Measurements from ENCODE around the gene GJD3. TPM values are rescaled to one million over a fixed set of nuclear protein-coding genes. Genes with fewer than 3 reads are reported as not detected.
A peak's percentile ranks its signal among the peaks of the same experiment; 100 is the strongest.
"Not testable (repeated sequence)": the region's sequence is repeated elsewhere in the genome, so short reads cannot be mapped to it uniquely, and the experiment has no call there.

The GJD3 gene, protein sequence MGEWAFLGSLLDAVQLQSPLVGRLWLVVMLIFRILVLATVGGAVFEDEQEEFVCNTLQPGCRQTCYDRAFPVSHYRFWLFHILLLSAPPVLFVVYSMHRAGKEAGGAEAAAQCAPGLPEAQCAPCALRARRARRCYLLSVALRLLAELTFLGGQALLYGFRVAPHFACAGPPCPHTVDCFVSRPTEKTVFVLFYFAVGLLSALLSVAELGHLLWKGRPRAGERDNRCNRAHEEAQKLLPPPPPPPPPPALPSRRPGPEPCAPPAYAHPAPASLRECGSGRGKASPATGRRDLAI
- total RNA-seq: 1 to 10 TPM in 1 of 4 donors, under 1 TPM in 3; 0.74 to 1.4 (median 0.86) TPM
- 0.27 TPM for polyA plus RNA-seq
- long read RNA-seq, donor 1: 0 reads
- long read RNA-seq, donor 2: 0 reads
- long read RNA-seq, donor 3: 0 reads
- long read RNA-seq, donor 4, partial matches to known transcripts: 0 of 1 reads
- long read RNA-seq, donor 4, other reads (novel, unspliced or antisense): 0 of 1 reads

DNA sequence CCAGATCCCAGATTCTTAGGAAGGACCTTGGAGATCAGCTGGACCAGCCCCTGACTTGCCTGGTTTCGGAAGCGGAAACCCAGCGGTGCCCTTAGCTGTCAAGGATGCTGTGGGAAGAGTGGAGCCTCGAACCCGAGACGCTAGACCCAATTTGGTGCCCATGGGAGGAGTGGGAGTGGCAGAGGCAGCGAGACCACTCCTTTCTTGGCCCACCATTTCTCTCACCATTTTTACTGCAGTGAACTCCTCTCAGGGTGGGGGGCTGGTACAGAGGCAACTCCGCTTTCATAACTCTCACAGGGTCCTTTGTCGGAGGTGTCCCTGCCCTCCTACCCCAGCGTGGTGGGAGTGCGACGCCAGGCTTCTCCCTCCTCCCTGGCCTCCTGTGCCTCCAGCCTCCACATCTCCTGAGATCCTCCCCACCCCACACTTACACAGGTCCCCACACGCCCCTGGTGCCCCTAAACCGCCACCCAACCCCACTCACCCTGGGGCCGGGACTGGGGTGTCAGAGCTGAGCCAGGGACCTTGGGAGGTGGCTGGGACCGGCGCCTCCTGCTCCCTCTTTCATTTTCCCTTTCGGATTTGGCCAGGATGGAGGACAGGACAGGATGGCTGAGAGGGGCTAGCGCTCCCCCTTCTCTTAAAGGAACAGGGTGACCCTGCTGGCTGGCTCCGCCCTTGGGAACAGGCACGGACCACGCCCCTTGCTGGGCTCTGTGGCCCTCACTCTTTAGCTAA lies at the start of gene GJD3:
Gene GJD3 (minus strand): TSS at position 617 of the 741 bp plus-strand sequence. CDS start 922 bp downstream, outside the sequence.
- H3K4me1 ChIP-seq (ENCODE audit: control insufficient read depth, insufficient read depth, low read length): no peaks in the 10 kb centered on the region
- H3K27me3 ChIP-seq (ENCODE audit: control insufficient read depth, insufficient read depth): no peaks in the 10 kb centered on the region
- intact Hi-C loops (cut with DNase I): loop anchor here in 3 of 4 donors (5.0 to 10.0 kb wide), 4 partner anchors 51 to 171 kb away; partner anchors contain the start of gene TOP2A (in 2 of the 3)
- no peaks in the 10 kb centered on the region for H3K9me3 ChIP-seq (ENCODE audit: control insufficient read depth, low read length)
- ATAC-seq (peak; percentile 41 to 48), DNase-seq (peak; percentile 38 to 74 (median 68))
- H3K4me3 ChIP-seq (ENCODE audit: low read length): peak within 1 kb of the TSS; percentile 47
- no peak within 1 kb of the TSS for H3K27ac ChIP-seq (ENCODE audit: low read length)
- 41% methylated on average over 22 of the region's 22 CpGs for WGBS

DNA sequence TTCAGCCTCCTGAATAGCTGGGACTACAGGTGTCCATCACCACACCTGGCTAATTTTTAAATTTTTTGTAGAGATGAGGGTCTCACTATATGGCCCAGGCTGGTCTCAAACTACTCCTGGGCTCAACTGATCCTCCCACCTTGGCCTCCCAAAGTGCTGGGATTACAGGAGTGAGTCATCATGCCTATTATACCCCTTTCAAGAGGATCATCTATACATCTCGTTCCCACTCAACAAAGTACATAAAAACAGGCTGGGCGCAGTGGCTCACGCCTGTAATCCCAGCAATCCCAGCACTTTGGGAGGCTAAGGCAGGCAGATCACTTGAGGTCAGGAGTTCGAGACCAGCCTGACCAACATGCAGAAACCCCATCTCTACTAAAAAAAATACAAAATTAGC lies 49.8 kb upstream of the GJD3 start:
- WGBS: 94% methylated on average over 4 of the region's 4 CpGs
- not testable (repeated sequence) for H3K4me3 ChIP-seq (ENCODE audit: low read length); DNase-seq; H3K27ac ChIP-seq (ENCODE audit: low read length); H3K27me3 ChIP-seq (ENCODE audit: control insufficient read depth, insufficient read depth); H3K4me1 ChIP-seq (ENCODE audit: control insufficient read depth, insufficient read depth, low read length); H3K9me3 ChIP-seq (ENCODE audit: control insufficient read depth, low read length); ATAC-seq
- intact Hi-C loops (cut with DNase I): loop anchor here in 3 of 4 donors (10.0 kb wide), 3 partner anchors 50 to 110 kb away; partner anchors contain the start of genes GJD3 (in 1 of the 3) and RARA (in 1 of the 3)

- Histone ChIP-seq H3K9me3 (ENCODE audit: control insufficient read depth, low read length) (no peaks in the 10 kb centered on the region), H3K4me1 (ENCODE audit: control insufficient read depth, insufficient read depth, low read length) (no peaks in the 10 kb centered on the region), H3K27ac (ENCODE audit: low read length) (no peak overlapping the region), H3K27me3 (ENCODE audit: control insufficient read depth, insufficient read depth) (no peaks in the 10 kb centered on the region), H3K4me3 (ENCODE audit: low read length) (no peak overlapping the region)
- intact Hi-C loops (cut with DNase I): loop anchor here in 3 of 4 donors (10.0 kb wide), 3 partner anchors 48 to 108 kb away; partner anchors contain the start of genes GJD3 (in 1 of the 3) and RARA (in 1 of the 3)
- ATAC-seq: no peak
- DNase-seq: no peak
Measured at GRCh38 chr17:40412880-40413279, 48.3 kb upstream of the GJD3 start.

DNA sequence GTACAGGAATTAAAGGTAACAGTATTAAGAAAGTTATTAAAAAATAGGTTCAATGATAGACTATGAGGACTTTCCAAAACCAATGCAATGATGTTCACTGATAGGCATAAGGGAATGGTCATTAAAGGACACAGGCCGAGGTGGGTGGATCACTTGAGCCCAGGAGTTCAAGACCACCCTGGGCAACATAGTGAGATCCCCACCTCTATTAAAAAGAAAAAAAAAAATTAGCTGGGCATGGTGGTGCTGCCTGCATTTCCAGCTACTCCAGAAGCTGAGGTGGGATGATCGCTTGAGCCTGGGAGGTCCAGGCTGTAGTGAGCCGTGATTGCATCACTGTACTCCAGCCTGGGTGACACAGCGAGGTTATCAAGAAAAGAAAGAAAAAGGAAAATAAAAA lies 47.3 kb upstream of the GJD3 start:
- intact Hi-C loops (cut with DNase I): loop anchor here in 3 of 4 donors (10.0 kb wide), 3 partner anchors 47 to 107 kb away; partner anchors contain the start of genes GJD3 (in 1 of the 3) and RARA (in 1 of the 3)
- DNase-seq: no peak
- Histone ChIP-seq H3K9me3 (ENCODE audit: control insufficient read depth, low read length) (no peaks in the 10 kb centered on the region), H3K27ac (ENCODE audit: low read length) (no peak overlapping the region), H3K27me3 (ENCODE audit: control insufficient read depth, insufficient read depth) (no peaks in the 10 kb centered on the region), H3K4me3 (ENCODE audit: low read length) (no peak overlapping the region), H3K4me1 (ENCODE audit: control insufficient read depth, insufficient read depth, low read length) (no peaks in the 10 kb centered on the region)
- no peak for ATAC-seq
- 96% methylated on average over 4 of the region's 4 CpGs for WGBS

DNA sequence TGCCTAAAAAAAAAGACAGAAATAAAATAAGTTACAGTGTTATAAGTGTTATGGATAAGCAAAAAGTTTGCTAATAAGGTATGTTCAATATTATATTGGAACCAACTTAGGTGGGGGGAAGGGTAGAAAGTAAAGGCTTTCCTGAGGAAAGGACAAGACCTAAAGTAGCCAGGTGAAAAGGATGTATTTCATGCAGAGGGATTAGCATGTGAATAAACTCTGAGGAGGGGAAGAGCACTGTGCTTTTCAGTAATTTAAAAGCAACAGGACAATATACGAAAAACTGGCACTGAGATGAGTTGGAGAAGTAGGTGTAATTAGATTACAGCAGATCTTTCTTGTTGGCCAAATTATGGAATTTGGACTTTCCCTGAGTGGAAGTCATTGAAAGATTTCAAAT lies 45.5 kb upstream of the GJD3 start:
- Histone ChIP-seq H3K4me1 (ENCODE audit: control insufficient read depth, insufficient read depth, low read length) (no peaks in the 10 kb centered on the region), H3K27ac (ENCODE audit: low read length) (no peak overlapping the region), H3K9me3 (ENCODE audit: control insufficient read depth, low read length) (no peaks in the 10 kb centered on the region), H3K4me3 (ENCODE audit: low read length) (no peak overlapping the region), H3K27me3 (ENCODE audit: control insufficient read depth, insufficient read depth) (no peaks in the 10 kb centered on the region)
- intact Hi-C loops (cut with DNase I): loop anchor here in 3 of 4 donors (10.0 kb wide), 3 partner anchors 45 to 105 kb away; partner anchors contain the start of genes GJD3 (in 1 of the 3) and RARA (in 1 of the 3)
- DNase-seq: no peak
- 85% methylated on average over 1 of the region's 1 CpG for WGBS
- ATAC-seq: no peak

DNA sequence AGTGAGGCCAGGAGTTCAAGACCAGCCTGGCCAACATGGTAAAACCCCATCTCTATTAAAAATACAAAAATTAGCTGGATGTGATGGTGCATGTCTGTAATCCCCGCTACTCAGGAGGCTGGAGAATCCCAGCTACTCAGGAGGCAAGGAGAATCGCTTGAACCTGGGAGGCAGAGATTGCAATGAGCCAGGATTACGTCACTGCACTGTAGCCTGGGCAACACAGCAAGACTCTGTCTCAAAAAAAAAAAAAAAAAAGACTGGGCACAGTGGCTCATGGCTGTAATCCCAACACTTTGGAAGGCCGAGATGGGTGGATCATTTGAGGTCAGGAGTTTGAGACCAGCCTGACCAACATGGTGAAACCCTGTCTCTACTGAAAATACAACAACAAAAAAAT lies 45.0 kb upstream of the GJD3 start:
- intact Hi-C loops (cut with DNase I): loop anchor here in 1 of 4 donors (10.0 kb wide), 2 partner anchors 105 to 125 kb away; partner anchors contain the start of gene RARA
- 94% methylated on average over 4 of the region's 4 CpGs for WGBS
- H3K4me3 ChIP-seq (ENCODE audit: low read length); DNase-seq; H3K4me1 ChIP-seq (ENCODE audit: control insufficient read depth, insufficient read depth, low read length); ATAC-seq; H3K9me3 ChIP-seq (ENCODE audit: control insufficient read depth, low read length); H3K27ac ChIP-seq (ENCODE audit: low read length); H3K27me3 ChIP-seq (ENCODE audit: control insufficient read depth, insufficient read depth): not testable (repeated sequence)

DNA sequence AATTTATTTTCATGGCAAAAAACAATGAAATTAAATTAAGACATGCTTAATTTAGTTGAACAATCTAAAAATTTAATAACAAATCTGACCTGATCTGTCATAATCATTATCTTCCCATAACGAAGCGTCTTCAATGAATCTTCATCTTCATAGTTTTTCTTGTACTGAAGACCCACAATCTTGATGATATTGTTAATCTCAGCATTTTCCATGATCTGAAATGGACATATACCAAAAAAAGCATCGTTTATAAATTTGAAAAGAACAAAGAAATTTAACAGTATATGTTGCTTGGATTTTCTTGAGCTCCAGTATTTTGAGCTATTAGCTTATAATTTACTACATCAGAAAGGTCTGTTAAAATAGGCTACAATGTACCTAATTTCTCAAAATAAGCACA lies 42.9 kb upstream of the GJD3 start:
- H3K27ac ChIP-seq (ENCODE audit: low read length): no peak overlapping the region
- no peak for ATAC-seq
- no peaks in the 10 kb centered on the region for H3K4me1 ChIP-seq (ENCODE audit: control insufficient read depth, insufficient read depth, low read length)
- no peak for DNase-seq
- H3K9me3 ChIP-seq (ENCODE audit: control insufficient read depth, low read length): no peaks in the 10 kb centered on the region
- intact Hi-C loops (cut with DNase I): loop anchor here in 1 of 4 donors (10.0 kb wide), 2 partner anchors 103 to 127 kb away; partner anchors contain the start of gene RARA
- no peak overlapping the region for H3K4me3 ChIP-seq (ENCODE audit: low read length)
- no peaks in the 10 kb centered on the region for H3K27me3 ChIP-seq (ENCODE audit: control insufficient read depth, insufficient read depth)
- WGBS: 97% methylated on average over 3 of the region's 3 CpGs

DNA sequence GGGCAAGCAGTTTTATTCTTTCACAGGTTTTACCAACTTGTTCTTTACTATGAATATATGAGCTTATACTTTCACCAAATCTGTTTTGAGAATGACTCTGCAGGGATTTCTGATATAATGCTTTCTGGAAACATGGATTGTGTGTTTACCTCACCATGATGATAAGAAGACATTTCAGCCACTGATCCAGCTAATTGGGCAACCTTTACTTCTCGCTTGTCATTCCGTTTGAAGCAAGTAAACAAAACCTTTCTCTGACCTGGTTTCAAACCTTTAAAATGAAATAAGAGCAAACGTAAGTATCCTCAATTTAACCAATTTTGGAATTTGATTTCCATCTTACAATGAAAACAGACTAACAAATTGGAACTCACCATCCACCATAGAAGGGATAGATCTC lies 39.5 kb upstream of the GJD3 start:
- DNase-seq (no peak), ATAC-seq (no peak)
- WGBS: 85% methylated on average over 3 of the region's 3 CpGs
- no peaks in the 10 kb centered on the region for H3K27me3 ChIP-seq (ENCODE audit: control insufficient read depth, insufficient read depth)
- intact Hi-C loops (cut with DNase I): loop anchor here in 1 of 4 donors (10.0 kb wide), 2 partner anchors 99 to 131 kb away; partner anchors contain the start of gene RARA
- no peak overlapping the region for H3K4me3 ChIP-seq (ENCODE audit: low read length)
- H3K9me3 ChIP-seq (ENCODE audit: control insufficient read depth, low read length): no peaks in the 10 kb centered on the region
- no peaks in the 10 kb centered on the region for H3K4me1 ChIP-seq (ENCODE audit: control insufficient read depth, insufficient read depth, low read length)
- H3K27ac ChIP-seq (ENCODE audit: low read length): no peak overlapping the region

GRCh38 chr17:40402668-40403067 lies 38.1 kb upstream of the GJD3 start:
- H3K9me3 ChIP-seq (ENCODE audit: control insufficient read depth, low read length): no peaks in the 10 kb centered on the region
- intact Hi-C loops (cut with DNase I): loop anchor here in 1 of 4 donors (10.0 kb wide), 2 partner anchors 98 to 132 kb away; partner anchors contain the start of gene RARA
- no peaks in the 10 kb centered on the region for H3K27me3 ChIP-seq (ENCODE audit: control insufficient read depth, insufficient read depth)
- H3K27ac ChIP-seq (ENCODE audit: low read length): no peak overlapping the region
- 90% methylated on average over 1 of the region's 1 CpG for WGBS
- DNase-seq (no peak), ATAC-seq (no peak)
- H3K4me1 ChIP-seq (ENCODE audit: control insufficient read depth, insufficient read depth, low read length): no peaks in the 10 kb centered on the region
- H3K4me3 ChIP-seq (ENCODE audit: low read length): no peak overlapping the region

DNA sequence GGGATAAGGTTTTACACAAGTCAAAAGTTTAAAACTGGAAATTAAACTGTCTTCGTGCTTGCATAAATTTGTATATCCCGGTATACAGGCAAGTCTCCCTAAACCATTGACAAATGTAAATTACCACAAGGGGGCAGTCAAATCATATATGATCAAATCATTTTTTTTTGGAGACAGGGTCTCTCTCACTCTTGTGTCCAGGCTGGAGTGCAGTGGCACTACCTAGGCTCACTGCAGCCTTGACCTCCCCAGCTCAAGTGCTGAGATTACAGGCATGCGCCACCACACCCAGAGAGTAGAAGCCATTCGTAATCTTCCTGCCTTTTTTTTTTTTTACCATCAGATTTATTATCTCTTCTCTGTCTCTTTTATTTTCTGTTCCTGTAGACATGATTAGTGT lies 34.6 kb upstream of the GJD3 start:
- Histone ChIP-seq H3K4me3 (ENCODE audit: low read length) (no peak overlapping the region), H3K4me1 (ENCODE audit: control insufficient read depth, insufficient read depth, low read length) (no peaks in the 10 kb centered on the region), H3K9me3 (ENCODE audit: control insufficient read depth, low read length) (no peaks in the 10 kb centered on the region), H3K27me3 (ENCODE audit: control insufficient read depth, insufficient read depth) (no peaks in the 10 kb centered on the region), H3K27ac (ENCODE audit: low read length) (no peak overlapping the region)
- intact Hi-C loops (cut with DNase I): loop anchor here in 2 of 4 donors (10.0 kb wide), 3 partner anchors 76 to 166 kb away; partner anchors contain the start of gene CCR7 (in 1 of the 2)
- 51% methylated on average over 4 of the region's 4 CpGs for WGBS
- DNase-seq (no peak), ATAC-seq (peak in 1 of 2 donors; percentile 55)
